NCI-H2171 treated with DMSO at 0.1 percent for 48 hours (cell line): ENCODE results near the gene MAP4K4.

Source experiments
- DNase-seq: peaks from one replicate; lab custom pipeline; 2025; lab: John Stamatoyannopoulos, UW

Gene MAP4K4

GRCh38 chr2:101692766-101693165, 4.7 kb upstream of the MAP4K4 start:
- DNase-seq: no peak

GRCh38 chr2:101693991-101694588, 3.4 kb upstream of the MAP4K4 start:
- DNase-seq: no peak

GRCh38 chr2:101696272-101697123, 1.0 kb upstream of the MAP4K4 start:
- DNase-seq: peak; percentile 67

- peak; percentile 53 for DNase-seq
These were observed 722 bp downstream of the MAP4K4 start for GRCh38 chr2:101698014-101698843.

GRCh38 chr2:101698844-101699754, 1.6 kb downstream of the MAP4K4 start:
- DNase-seq: peak; percentile 23

- DNase-seq: peak; percentile 29
These were observed 2.4 kb downstream of the MAP4K4 start for GRCh38 chr2:101699755-101700461.

GRCh38 chr2:101704046-101704466, 6.5 kb downstream of the MAP4K4 start:
- peak; percentile 13 for DNase-seq

- no peak for DNase-seq
These were observed 7.5 kb downstream of the MAP4K4 start for GRCh38 chr2:101704816-101705578.

- no peak for DNase-seq
These were observed 8.8 kb downstream of the MAP4K4 start for GRCh38 chr2:101706121-101706818.

- DNase-seq: no peak
These were observed 9.3 kb downstream of the MAP4K4 start for GRCh38 chr2:101706819-101707177.

- no peak for DNase-seq
These were observed 12.5 kb downstream of the MAP4K4 start for GRCh38 chr2:101710036-101710435.

GRCh38 chr2:101710471-101711318, 13.2 kb downstream of the MAP4K4 start:
- DNase-seq: peak; percentile 19

- DNase-seq: no peak
These were observed 16.6 kb downstream of the MAP4K4 start for GRCh38 chr2:101714118-101714517.

GRCh38 chr2:101717071-101717845, 19.8 kb downstream of the MAP4K4 start:
- no peak for DNase-seq

GRCh38 chr2:101718479-101718878, 21.0 kb downstream of the MAP4K4 start:
- DNase-seq: no peak

GRCh38 chr2:101718993-101719571, 21.6 kb downstream of the MAP4K4 start:
- DNase-seq: no peak

- no peak for DNase-seq
These were observed 23.2 kb downstream of the MAP4K4 start for GRCh38 chr2:101720732-101721131.
